Caco-2 (cell line): ENCODE measurements around the gene ASTN2. TPM values are rescaled to one million over a fixed set of nuclear protein-coding genes. Genes with fewer than 3 reads are reported as not detected.
"Not testable (repeated sequence)": the region's sequence is repeated elsewhere in the genome, so short reads cannot be mapped to it uniquely, and the experiment has no call there.

ENCODE experiments used
- BruUV-seq: library from RNA; stranded (reverse); fragments of 400-500 nt; replicated peaks from 2 replicates; lab custom pipeline; 2021; lab: Mats Ljungman, UMichigan
- CTCF ChIA-PET: fragments of 300-600 bp; sonication (Branson Sonifier 250); formaldehyde crosslinking; loops from one replicate; lab custom pipeline; 2022; ENCODE audit warnings: antibody characterized with exemption; lab: Charles Lee
- POLR2A ChIA-PET: fragments of 300-600 bp; sonication (Branson Sonifier 250); formaldehyde crosslinking; loops from one replicate; lab custom pipeline; 2022; ENCODE audit warnings: antibody characterized with exemption; lab: Charles Lee
- DNase-seq, 2 experiments: peaks; one replicate each; pipeline versions ENCODE4 v3.0.0 to v3.0.0-alpha.2; 2020 to 2022
- H3K27me3 ChIP-seq: replicated peaks from 2 replicates; pipeline ENCODE4 v1.6.0; 2011; ENCODE audit warnings: low read length; ENCODE audit not compliant: control insufficient read depth, insufficient read depth
- H3K36me3 ChIP-seq: 2 replicates; pipeline ENCODE4 v1.5.1; 2011; ENCODE audit warnings: low read length; ENCODE audit not compliant: control insufficient read depth, insufficient read depth
- H3K4me1 ChIP-seq: fragments of 250-450 bp; sonication (Bioruptor Pico); 2 replicates; pipeline ENCODE4 v1.5.1; 2020; ENCODE audit warnings: mild to moderate bottlenecking
- H3K4me3 ChIP-seq: 2 replicates; pipeline ENCODE4 v1.5.1; 2011; ENCODE audit warnings: low read depth, mild to moderate bottlenecking, control low read depth, low read length
- H3K9me3 ChIP-seq: fragments of 250-450 bp; sonication (Bioruptor Pico); 2 replicates; pipeline ENCODE4 v1.5.1; 2020; ENCODE audit warnings: mild to moderate bottlenecking, moderate library complexity
- H3K27ac Mint-ChIP-seq: one replicate; pipeline ENCODE4 v1.8.0; 2022; ENCODE audit warnings: mixed read lengths; ENCODE audit not compliant: unreplicated experiment
- H3K27me3 Mint-ChIP-seq: one replicate; pipeline ENCODE4 v1.8.0; 2022; ENCODE audit warnings: mixed read lengths; ENCODE audit not compliant: insufficient read depth, unreplicated experiment
- H3K36me3 Mint-ChIP-seq: one replicate; pipeline ENCODE4 v1.8.0; 2022; ENCODE audit warnings: mild to moderate bottlenecking, mixed read lengths; ENCODE audit not compliant: insufficient read depth, unreplicated experiment
- H3K4me1 Mint-ChIP-seq: one replicate; pipeline ENCODE4 v1.8.0; 2022; ENCODE audit warnings: low read depth, mixed read lengths; ENCODE audit not compliant: unreplicated experiment
- H3K4me3 Mint-ChIP-seq: one replicate; pipeline ENCODE4 v1.8.0; 2022; ENCODE audit warnings: mild to moderate bottlenecking, moderate library complexity, mixed read lengths; ENCODE audit not compliant: unreplicated experiment
- H3K9me3 Mint-ChIP-seq: one replicate; pipeline ENCODE4 v1.8.0; 2022; ENCODE audit warnings: mixed read lengths; ENCODE audit not compliant: unreplicated experiment
- CTCF ChIP-seq, 2 experiments: fragments of 200-600 bp in 1 of 2; IDR thresholded peaks; 1 replicate in 1 of 2; 2 replicates in 1 of 2; pipeline versions ENCODE4 v1.5.1 to v1.8.0; 2011 to 2022; ENCODE audit warnings: antibody characterized with exemption in 1 of 2, control low read depth in 1 of 2, inconsistent platforms in 1 of 2, low read depth in 1 of 2, low read length in 1 of 2, mild to moderate bottlenecking in 1 of 2, moderate library complexity in 1 of 2; ENCODE audit not compliant: insufficient read depth in 1 of 2, severe bottlenecking in 1 of 2, unreplicated experiment in 1 of 2
- intact Hi-C: fragments of 100-400 bp; cut with micrococcal nuclease; formaldehyde crosslinking; loops from one replicate; pipeline ENCODE4 v1.10.0; 2022; ENCODE audit not compliant: unreplicated experiment
- total RNA-seq: library from RNA; stranded (reverse); gene quantifications from 2 replicates; pipeline ENCODE4 v1.2.3, GENCODE V29; 2022

The ASTN2 gene
- total RNA-seq, 1 experiment from 2014 or later: 12.7 TPM

DNA sequence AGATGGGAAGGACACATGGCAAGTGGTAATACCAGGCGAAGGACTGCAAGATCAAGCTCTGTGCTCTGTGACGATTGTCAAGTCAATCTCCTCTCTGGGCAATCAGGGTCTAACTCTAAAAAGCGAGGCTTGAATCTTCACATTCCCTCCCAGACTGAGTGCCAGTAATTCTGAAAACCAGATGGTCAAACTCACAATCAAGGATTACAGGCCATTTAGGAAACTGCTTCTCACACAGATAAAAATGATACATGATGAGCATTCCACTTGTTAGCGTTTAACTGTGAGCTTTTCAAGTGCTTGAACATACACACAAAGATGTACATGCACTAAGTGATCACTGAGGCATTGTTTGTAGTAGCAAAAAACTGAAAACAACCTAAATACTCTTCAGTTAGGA is 517.7 kb downstream of the ASTN2 start:
- H3K4me1 ChIP-seq: no peaks in the 10 kb centered on the region
- H3K27me3 ChIP-seq: no peaks in the 10 kb centered on the region; the same call in 1 of the 2 replicates
- no peaks in the 10 kb centered on the region for H3K36me3 ChIP-seq
- Mint-ChIP-seq H3K27me3 (peaks cover 5% of the 10 kb centered on the region), H3K27ac (no peak overlapping the region), H3K4me1 (no peaks in the 10 kb centered on the region), H3K4me3 (no peak overlapping the region), H3K9me3 (peaks cover 10% of the 10 kb centered on the region), H3K36me3 (no peaks in the 10 kb centered on the region)
- intact Hi-C loops: no loop called here
- BruUV-seq: no TSS peak
- CTCF ChIA-PET: no interaction called here
- H3K4me3 ChIP-seq: no peak overlapping the region
- POLR2A ChIA-PET: no interaction called here
- TF ChIP-seq CTCF (IDR thresholded peaks at IDR 0.05; ENCODE audit: insufficient read depth in 1 of 2, low read depth in 1 of 2, low read length in 1 of 2, severe bottlenecking in 1 of 2, unreplicated experiment in 1 of 2): no peak
- no peak for DNase-seq
- H3K9me3 ChIP-seq: peaks cover 8% of the 10 kb centered on the region; the same call in 1 of the 2 replicates

- ChIA-PET POLR2A (no interaction called here), CTCF (no interaction called here)
- Mint-ChIP-seq H3K27ac (no peak overlapping the region), H3K4me1 (no peaks in the 10 kb centered on the region), H3K36me3 (no peaks in the 10 kb centered on the region), H3K27me3 (peaks cover 5% of the 10 kb centered on the region), H3K9me3 (peaks cover 10% of the 10 kb centered on the region), H3K4me3 (no peak overlapping the region)
- TF ChIP-seq CTCF (IDR thresholded peaks at IDR 0.05; ENCODE audit: insufficient read depth in 1 of 2, low read depth in 1 of 2, low read length in 1 of 2, severe bottlenecking in 1 of 2, unreplicated experiment in 1 of 2): no peak
- H3K36me3 ChIP-seq: no peaks in the 10 kb centered on the region
- no peaks in the 10 kb centered on the region; the same call in 1 of the 2 replicates for H3K27me3 ChIP-seq
- no peak overlapping the region for H3K4me3 ChIP-seq
- no peak for DNase-seq
- H3K9me3 ChIP-seq: peaks cover 8% of the 10 kb centered on the region; the same call in 1 of the 2 replicates
- no peaks in the 10 kb centered on the region for H3K4me1 ChIP-seq
- intact Hi-C loops: no loop called here
- no TSS peak for BruUV-seq
Measured at GRCh38 chr9:116895961-116896360, 518.9 kb downstream of the ASTN2 start.

- no peak overlapping the region for H3K4me3 Mint-ChIP-seq
- H3K27ac Mint-ChIP-seq: no peak overlapping the region
- peaks cover 9% of the 10 kb centered on the region for H3K27me3 Mint-ChIP-seq
- no peaks in the 10 kb centered on the region for H3K36me3 ChIP-seq
- POLR2A ChIA-PET: no interaction called here
- no peaks in the 10 kb centered on the region for H3K36me3 Mint-ChIP-seq
- no peaks in the 10 kb centered on the region for H3K9me3 ChIP-seq
- CTCF ChIA-PET: no interaction called here
- peaks cover 10% of the 10 kb centered on the region for H3K9me3 Mint-ChIP-seq
- no peaks in the 10 kb centered on the region for H3K4me1 ChIP-seq
- BruUV-seq: no TSS peak
- H3K27me3 ChIP-seq: no peaks in the 10 kb centered on the region; the same call in 1 of the 2 replicates
- no peak overlapping the region for H3K4me3 ChIP-seq
- no peak for TF ChIP-seq CTCF (IDR thresholded peaks at IDR 0.05; ENCODE audit: insufficient read depth in 1 of 2, low read depth in 1 of 2, low read length in 1 of 2, severe bottlenecking in 1 of 2, unreplicated experiment in 1 of 2)
- intact Hi-C loops: no loop called here
- no peaks in the 10 kb centered on the region for H3K4me1 Mint-ChIP-seq
- DNase-seq: no peak
Measured at GRCh38 chr9:116891424-116891823, 523.4 kb downstream of the ASTN2 start.

DNA sequence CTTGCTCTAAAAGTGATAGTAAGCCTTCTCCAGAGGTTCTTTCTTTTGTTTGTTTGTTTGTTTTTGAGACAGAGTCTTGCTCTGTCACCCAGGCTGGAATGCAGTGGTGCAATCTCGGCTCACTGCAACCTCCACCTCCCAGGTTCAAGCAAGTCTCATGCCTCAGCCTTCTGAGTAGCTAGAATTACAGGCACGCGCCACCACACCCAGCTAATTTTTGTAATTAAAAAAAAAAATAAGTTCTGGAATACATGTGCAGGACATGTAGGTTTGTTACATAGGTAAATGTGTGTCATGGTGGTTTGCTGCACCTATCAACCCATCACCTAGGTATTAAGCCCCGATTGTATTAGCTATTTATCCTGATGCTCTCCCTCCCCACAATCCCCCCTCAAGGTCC is 526.4 kb downstream of the ASTN2 start:
- CTCF ChIA-PET, H3K4me1 Mint-ChIP-seq, H3K9me3 Mint-ChIP-seq, intact Hi-C loops, H3K36me3 ChIP-seq, H3K9me3 ChIP-seq, H3K27me3 ChIP-seq, H3K27me3 Mint-ChIP-seq, H3K27ac Mint-ChIP-seq, POLR2A ChIA-PET, H3K4me1 ChIP-seq, H3K4me3 ChIP-seq, DNase-seq, BruUV-seq, H3K36me3 Mint-ChIP-seq, H3K4me3 Mint-ChIP-seq: not testable (repeated sequence)
